Measurements from ENCODE around the gene GJB1. TPM values are rescaled to one million over a fixed set of nuclear protein-coding genes. Genes with fewer than 3 reads are reported as not detected.

GJB1 gene
- total and polyA plus RNA-seq, 9 donors = 0.12 to 17.9 (median 1.6) TPM; not detected in 2

DNA sequence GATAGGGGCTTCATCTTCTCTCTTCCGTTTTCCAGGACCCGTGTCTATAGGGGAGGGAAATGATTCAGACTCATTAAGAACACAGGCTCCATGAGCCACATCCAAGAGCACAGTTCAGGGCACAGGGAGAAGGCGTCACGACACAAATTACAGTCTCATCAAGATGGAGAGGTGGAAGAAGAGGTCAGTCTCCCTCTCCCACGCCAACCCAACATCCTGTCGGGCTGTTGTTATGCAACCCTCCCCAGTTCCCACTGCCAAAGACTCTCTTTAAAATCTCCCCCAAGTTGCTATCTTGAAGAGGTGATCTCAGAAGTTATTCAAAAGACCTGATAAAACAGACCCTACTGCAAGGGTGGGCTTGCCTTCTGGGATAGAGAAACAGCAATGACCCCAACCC lies 18.3 kb downstream of the GJB1 start:
- Histone ChIP-seq H3K27me3 (no peaks in the 10 kb centered on the region), H3K4me1 (ENCODE audit: insufficient read depth) (no peaks in the 10 kb centered on the region), H3K4me3 (no peak overlapping the region), H3K27ac (no peak overlapping the region), H3K36me3 (no peaks in the 10 kb centered on the region), H3K9me3 (no peaks in the 10 kb centered on the region)
- intact Hi-C loops (cut with DNase I) = no loop called here
- 60 to 69% (median 63%) methylated on average over 6 of the region's 6 CpGs for WGBS, 3 donors
- TF ChIP-seq, protein P1, sequence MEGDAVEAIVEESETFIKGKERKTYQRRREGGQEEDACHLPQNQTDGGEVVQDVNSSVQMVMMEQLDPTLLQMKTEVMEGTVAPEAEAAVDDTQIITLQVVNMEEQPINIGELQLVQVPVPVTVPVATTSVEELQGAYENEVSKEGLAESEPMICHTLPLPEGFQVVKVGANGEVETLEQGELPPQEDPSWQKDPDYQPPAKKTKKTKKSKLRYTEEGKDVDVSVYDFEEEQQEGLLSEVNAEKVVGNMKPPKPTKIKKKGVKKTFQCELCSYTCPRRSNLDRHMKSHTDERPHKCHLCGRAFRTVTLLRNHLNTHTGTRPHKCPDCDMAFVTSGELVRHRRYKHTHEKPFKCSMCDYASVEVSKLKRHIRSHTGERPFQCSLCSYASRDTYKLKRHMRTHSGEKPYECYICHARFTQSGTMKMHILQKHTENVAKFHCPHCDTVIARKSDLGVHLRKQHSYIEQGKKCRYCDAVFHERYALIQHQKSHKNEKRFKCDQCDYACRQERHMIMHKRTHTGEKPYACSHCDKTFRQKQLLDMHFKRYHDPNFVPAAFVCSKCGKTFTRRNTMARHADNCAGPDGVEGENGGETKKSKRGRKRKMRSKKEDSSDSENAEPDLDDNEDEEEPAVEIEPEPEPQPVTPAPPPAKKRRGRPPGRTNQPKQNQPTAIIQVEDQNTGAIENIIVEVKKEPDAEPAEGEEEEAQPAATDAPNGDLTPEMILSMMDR (IDR thresholded peaks at IDR 0.05) = no peak
- no peak for TF ChIP-seq EP300 (IDR thresholded peaks at IDR 0.05)
- TF ChIP-seq POLR2A (IDR thresholded peaks at IDR 0.05) = no peak
- DNase-seq = no peak

DNA sequence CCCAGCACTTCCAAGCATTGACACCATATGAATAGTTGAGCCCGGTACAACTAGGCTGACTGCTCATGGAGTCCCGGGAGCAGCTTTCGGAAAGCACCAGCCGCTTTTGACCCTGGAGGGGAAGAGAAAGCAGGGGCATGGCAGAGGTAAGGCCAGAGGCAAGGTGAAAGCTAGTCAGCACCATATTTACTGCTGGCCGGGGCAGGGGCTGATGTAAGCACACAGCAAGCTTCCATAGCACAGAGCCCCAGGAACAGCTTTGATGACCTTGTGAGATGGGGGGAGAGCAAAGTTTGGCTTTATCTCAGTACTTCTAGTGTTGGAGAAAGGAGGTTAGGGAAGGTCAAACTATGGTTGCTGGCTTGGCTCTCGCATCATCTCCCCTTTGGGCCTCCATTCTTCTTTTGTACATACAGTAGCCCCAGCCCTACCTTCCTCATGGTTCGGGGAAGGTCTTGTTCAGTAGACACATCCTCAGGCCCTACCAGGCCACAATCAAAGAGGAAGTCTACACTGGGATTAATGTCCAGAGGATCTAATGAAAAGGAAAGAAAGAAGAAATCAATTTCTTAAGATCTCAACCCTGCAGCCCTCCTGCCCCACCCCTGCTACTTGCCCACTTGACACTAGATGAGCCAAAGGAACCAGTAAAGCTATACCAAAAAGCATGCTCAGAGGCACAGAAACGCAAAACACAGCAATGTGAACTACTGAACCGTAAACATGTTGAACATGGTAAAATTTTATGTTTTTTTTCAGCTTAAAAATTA lies 21.5 kb downstream of the GJB1 start:
- DNase-seq = no peak
- H3K9me3 ChIP-seq = no peaks in the 10 kb centered on the region
- H3K4me3 ChIP-seq = no peak overlapping the region
- WGBS, 3 donors = 77 to 83% (median 82%) methylated on average over 9 of the region's 9 CpGs
- intact Hi-C loops (cut with DNase I) = no loop called here
- H3K27me3 ChIP-seq = no peaks in the 10 kb centered on the region
- TF ChIP-seq, protein P1 (IDR thresholded peaks at IDR 0.05) = no peak
- TF ChIP-seq POLR2A (IDR thresholded peaks at IDR 0.05) (no peak), EP300 (IDR thresholded peaks at IDR 0.05) (no peak)
- H3K4me1 ChIP-seq (ENCODE audit: insufficient read depth) = no peaks in the 10 kb centered on the region
- no peak overlapping the region for H3K27ac ChIP-seq
- no peaks in the 10 kb centered on the region for H3K36me3 ChIP-seq

DNA sequence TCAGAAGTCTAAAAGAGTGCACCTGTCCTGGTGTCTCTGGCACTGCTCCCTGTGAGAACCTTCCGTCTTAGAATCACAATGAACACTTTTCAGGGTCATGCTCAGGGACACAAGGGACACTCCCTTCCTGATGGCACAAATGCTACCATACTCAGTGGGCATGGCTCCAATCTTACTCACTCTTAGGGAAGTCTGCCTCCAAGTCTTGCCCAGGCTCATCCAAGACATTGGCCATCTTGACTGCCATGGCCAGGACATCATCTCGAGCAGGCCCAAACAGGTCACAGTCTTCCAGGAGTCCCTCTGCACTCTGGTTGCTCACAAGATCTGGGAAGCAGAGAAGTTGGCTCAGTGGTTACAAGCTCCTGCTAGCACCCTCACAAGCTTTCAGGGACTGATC lies 22.1 kb downstream of the GJB1 start:
- intact Hi-C loops (cut with DNase I) = no loop called here
- Histone ChIP-seq H3K4me1 (ENCODE audit: insufficient read depth) (no peaks in the 10 kb centered on the region), H3K4me3 (no peak overlapping the region), H3K27ac (no peak overlapping the region), H3K27me3 (no peaks in the 10 kb centered on the region), H3K9me3 (no peaks in the 10 kb centered on the region), H3K36me3 (no peaks in the 10 kb centered on the region)
- DNase-seq = no peak
- TF ChIP-seq EP300 (IDR thresholded peaks at IDR 0.05) (no peak), POLR2A (IDR thresholded peaks at IDR 0.05) (no peak)
- TF ChIP-seq, protein P1 (IDR thresholded peaks at IDR 0.05) = no peak
- 74 to 81% (median 75%) methylated on average over 2 of the region's 2 CpGs for WGBS, 3 donors

DNA sequence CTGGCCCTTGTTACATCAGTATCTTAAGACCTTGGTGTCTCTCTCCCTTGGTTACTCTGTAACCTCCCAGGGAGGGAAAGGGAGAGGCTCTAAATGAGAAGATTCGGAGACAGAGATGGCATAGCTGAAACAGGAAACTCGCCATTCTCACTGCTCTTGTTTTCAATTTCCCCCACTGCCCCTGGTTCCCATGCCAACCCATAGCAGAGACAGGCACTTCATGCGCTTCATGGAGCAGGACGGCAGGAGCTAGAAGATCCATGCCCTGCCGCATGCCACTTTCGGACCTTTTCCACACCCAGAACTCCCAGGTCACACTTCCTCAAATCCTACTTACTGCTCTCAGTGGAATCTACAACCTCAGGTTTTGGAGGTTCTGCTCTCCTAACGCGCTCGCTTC lies 27.8 kb downstream of the GJB1 start:
- Histone ChIP-seq H3K27me3 (no peaks in the 10 kb centered on the region), H3K9me3 (no peaks in the 10 kb centered on the region), H3K27ac (no peak overlapping the region), H3K4me3 (no peak overlapping the region), H3K36me3 (no peaks in the 10 kb centered on the region), H3K4me1 (ENCODE audit: insufficient read depth) (peaks cover 6% of the 10 kb centered on the region)
- no peak for DNase-seq
- whole genome bisulfite sequencing, 3 donors = 65 to 81% (median 73%) methylated on average over 9 of the region's 9 CpGs
- TF ChIP-seq EP300 (IDR thresholded peaks at IDR 0.05) (no peak), POLR2A (IDR thresholded peaks at IDR 0.05) (no peak)
- TF ChIP-seq, protein P1 (IDR thresholded peaks at IDR 0.05) = no peak
- intact Hi-C loops (cut with DNase I) = loop anchor here in 1 of 4 donors (10.0 kb wide), 2 partner anchors 66 to 114 kb away; partner anchors contain the start of gene TAF1
